SK-N-SH (cell line): Measurements from ENCODE around the gene CACYBP. TPM values are rescaled to one million over a fixed set of nuclear protein-coding genes. Genes with fewer than 3 reads are reported as not detected.

Experiments
- CTCF ChIA-PET: fragments of 300-600, 350-600 bp; formaldehyde crosslinking; extraction: SDS; loops from one replicate; lab custom pipeline; 2021; lab: Yijun Ruan, JAX
- POLR2A ChIA-PET: fragments of 350-600 bp; sonication (Branson Sonifier 250); formaldehyde crosslinking; extraction: SDS; loops from one replicate; lab custom pipeline; 2020; ENCODE audit warnings: antibody characterized with exemption, inconsistent platforms; lab: Yijun Ruan, JAX
- DNase-seq: peaks from one replicate; pipeline ENCODE4 v3.0.0; 2012
- H2AFZ ChIP-seq: fragments of 200-600 bp; sonication (generic); 2 replicates; pipeline ENCODE4 v1.8.1; 2016; ENCODE audit warnings: antibody characterized with exemption, mild to moderate bottlenecking, low read depth
- H3F3A ChIP-seq: fragments of 200-600 bp; sonication (generic); replicated peaks from 2 replicates; pipeline ENCODE3; 2016; ENCODE audit warnings: antibody characterized with exemption, mild to moderate bottlenecking; ENCODE audit not compliant: insufficient read depth
- H3K27ac ChIP-seq, 2 experiments: fragments of 200-500 bp in 1 of 2; fragments of 200-600 bp in 1 of 2; sonication (Bioruptor generic) in 1 of 2; sonication (generic), shearing (Covaris generic) in 1 of 2; 2 replicates each; pipeline versions ENCODE4 v1.5.1 to v1.6.1; 2014 to 2016; ENCODE audit warnings: low read depth in 2 of 2, inconsistent platforms in 1 of 2, low read length in 1 of 2, mild to moderate bottlenecking in 1 of 2, mixed read lengths in 1 of 2
- H3K27me3 ChIP-seq: fragments of 200-600 bp; sonication (generic), shearing (Covaris generic); 2 replicates; pipeline ENCODE4 v1.6.1; 2016; ENCODE audit warnings: mixed run types; ENCODE audit not compliant: insufficient read depth
- H3K36me3 ChIP-seq, 2 experiments: fragments of 200-500 bp in 1 of 2; fragments of 200-600 bp in 1 of 2; sonication (Bioruptor generic) in 1 of 2; sonication (generic) in 1 of 2; replicated peaks in 1 of 2; 2 replicates each; pipeline versions ENCODE3 to v1.5.1; 2014 to 2016; ENCODE audit warnings: low read length in 1 of 2, mild to moderate bottlenecking in 1 of 2; ENCODE audit not compliant: insufficient read depth in 2 of 2, control insufficient read depth in 1 of 2
- H3K4me1 ChIP-seq, 2 experiments: fragments of 200-500 bp in 1 of 2; fragments of 200-600 bp in 1 of 2; sonication (Bioruptor generic) in 1 of 2; sonication (generic), shearing (Covaris generic) in 1 of 2; 2 replicates each; pipeline versions ENCODE4 v1.5.1 to v1.6.1; 2014 to 2016; ENCODE audit warnings: low read depth in 1 of 2, low read length in 1 of 2, mixed run types in 1 of 2; ENCODE audit not compliant: insufficient read depth in 2 of 2, control insufficient read depth in 1 of 2
- H3K4me2 ChIP-seq: fragments of 200-600 bp; sonication (generic), shearing (Covaris generic); 2 replicates; pipeline ENCODE4 v1.6.1; 2017; ENCODE audit warnings: mixed run types
- H3K4me3 ChIP-seq, 2 experiments: fragments of 200-500 bp in 1 of 2; fragments of 200-600 bp in 1 of 2; sonication (Bioruptor generic) in 1 of 2; sonication (generic), shearing (Covaris generic) in 1 of 2; 2 replicates each; pipeline versions ENCODE4 v1.5.1 to v1.8.1; 2014 to 2016; ENCODE audit warnings: low read depth in 2 of 2, inconsistent platforms in 1 of 2, low read length in 1 of 2, mild to moderate bottlenecking in 1 of 2, mixed read lengths in 1 of 2, moderate library complexity in 1 of 2
- H3K79me2 ChIP-seq: fragments of 200-600 bp; sonication (generic); 2 replicates; pipeline ENCODE4 v1.8.1; 2017; ENCODE audit warnings: mild to moderate bottlenecking; ENCODE audit not compliant: insufficient read depth
- H3K9ac ChIP-seq: fragments of 200-600 bp; sonication (generic); 2 replicates; pipeline ENCODE4 v1.6.1; 2017; ENCODE audit warnings: mixed run types
- H3K9me2 ChIP-seq: fragments of 200-600 bp; sonication (generic); 2 replicates; pipeline ENCODE4 v1.6.1; 2017; ENCODE audit warnings: mixed run types
- H3K9me3 ChIP-seq: fragments of 200-600 bp; sonication (generic); 2 replicates; pipeline ENCODE4 v1.6.1; 2017; ENCODE audit warnings: mixed run types, mild to moderate bottlenecking, moderate library complexity
- H4K20me1 ChIP-seq: fragments of 200-600 bp; sonication (generic); 2 replicates; pipeline ENCODE4 v1.6.1; 2017; ENCODE audit warnings: mild to moderate bottlenecking, mixed run types; ENCODE audit not compliant: insufficient read depth
- EP300 ChIP-seq, 2 experiments: IDR thresholded peaks; 2 replicates each; pipeline versions ENCODE4 v1.4.0 to v1.6.1; 2012; ENCODE audit warnings: borderline replicate concordance in 1 of 2, low read depth in 1 of 2, low read length in 1 of 2
- EZH2phosphoT487 ChIP-seq: fragments of 200-600 bp; sonication (generic); IDR thresholded peaks from 2 replicates; pipeline ENCODE4 v1.6.1; 2017; ENCODE audit warnings: low read depth, mixed run types, mild to moderate bottlenecking, antibody characterized with exemption, moderate library complexity, borderline replicate concordance
- FOXJ3 ChIP-seq: sonication (generic); formaldehyde crosslinking; IDR thresholded peaks from 2 replicates; pipeline ENCODE4 v1.5.1; 2020; ENCODE audit warnings: mild to moderate bottlenecking, missing genetic modification reagents
- JUND ChIP-seq: IDR thresholded peaks from 2 replicates; pipeline ENCODE4 v1.4.0; 2012
- MEF2A ChIP-seq: IDR thresholded peaks from 2 replicates; pipeline ENCODE4 v1.4.0; 2012; ENCODE audit warnings: low read depth, borderline replicate concordance
- MXI1 ChIP-seq: IDR thresholded peaks from 2 replicates; pipeline ENCODE4 v1.6.1; 2012; ENCODE audit warnings: mild to moderate bottlenecking, low read depth, low read length, improper control_type of control experiment
- NFIC ChIP-seq: IDR thresholded peaks from 2 replicates; pipeline ENCODE4 v1.4.0; 2012; ENCODE audit warnings: borderline replicate concordance
- NRF1 ChIP-seq: IDR thresholded peaks from 2 replicates; pipeline ENCODE4 v1.6.1; 2012; ENCODE audit warnings: low read depth, mild to moderate bottlenecking, low read length
- RAD21 ChIP-seq: IDR thresholded peaks from 2 replicates; pipeline ENCODE4 v1.6.1; 2012; ENCODE audit warnings: mild to moderate bottlenecking, low read length
- SIN3A ChIP-seq: IDR thresholded peaks from 2 replicates; pipeline ENCODE4 v1.6.1; 2012; ENCODE audit warnings: low read depth, mild to moderate bottlenecking, low read length, moderate library complexity, borderline replicate concordance
- TAF1 ChIP-seq: IDR thresholded peaks from 2 replicates; pipeline ENCODE4 v1.6.1; 2012; ENCODE audit warnings: low read depth, mild to moderate bottlenecking, low read length, moderate library complexity, borderline replicate concordance
- YY1 ChIP-seq: IDR thresholded peaks from 2 replicates; pipeline ENCODE4 v1.4.0; 2012; ENCODE audit warnings: low read depth, mild to moderate bottlenecking
- WGBS: methylation state at CpG from one replicate; pipeline ENCODE4 v1.1.6; 2017; ENCODE audit warnings: low lambda C conversion rate; 5-methylcytosine and 5-hydroxymethylcytosine counted together
- polyA plus RNA-seq, 3 experiments: library from polyadenylated mRNA; depleted of rRNA; stranded (reverse); fragments of >200 nt; gene quantifications; 2 replicates each; pipeline ENCODE4 v1.2.3, GENCODE V29; 2012
- TF ChIP-seq, protein P1 (sequence below): IDR thresholded peaks from 2 replicates; pipeline ENCODE4 v1.4.0; 2012; ENCODE audit warnings: low read depth, borderline replicate concordance
- TF ChIP-seq, protein P2 (sequence below): IDR thresholded peaks from 2 replicates; pipeline ENCODE4 v1.4.0; 2012; ENCODE audit warnings: low read depth
- TF ChIP-seq, protein P3 (sequence below): fragments of 200-600 bp; sonication (generic); IDR thresholded peaks from 2 replicates; pipeline ENCODE4 v1.6.1; 2017; ENCODE audit warnings: antibody characterized with exemption, mild to moderate bottlenecking, moderate library complexity
- TF ChIP-seq, protein P4 (sequence below): fragments of 150-350 bp; IDR thresholded peaks from 2 replicates; pipeline ENCODE4 v1.6.1; 2016; ENCODE audit warnings: mild to moderate bottlenecking, low read depth, low read length

CACYBP gene
- polyA plus RNA-seq, 1 of the 3 experiments (the other 2 are of a cell fraction), result 56.2 TPM

DNA sequence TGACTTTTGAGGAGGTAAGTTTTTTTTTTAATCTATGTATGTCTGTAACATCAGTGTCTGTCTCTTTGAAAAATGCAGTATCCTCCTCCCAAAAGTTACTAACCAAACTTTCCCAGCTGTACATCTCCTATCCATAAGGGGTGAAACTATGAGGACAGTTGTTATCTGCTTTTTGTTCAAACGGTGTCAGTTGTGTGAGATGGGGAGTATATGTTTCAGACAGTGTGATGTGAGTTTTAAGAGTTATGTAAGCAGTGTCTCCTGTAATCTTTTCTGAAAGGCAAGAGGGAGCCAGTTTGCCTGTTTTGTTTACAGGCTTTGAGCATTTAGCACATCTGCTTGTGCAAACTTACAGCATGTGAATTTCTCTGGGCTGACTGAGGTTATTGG is 34.8 kb upstream of the CACYBP start:
- Histone ChIP-seq H4K20me1 (no peaks in the 10 kb centered on the region), H3K9ac (no peak overlapping the region), H3K9me2 (no peaks in the 10 kb centered on the region), H2AFZ (no peak overlapping the region), H3K4me1 (peaks cover 0 to 2% of the 10 kb centered on the region in 2 experiments; a peak in 2 of 4 replicates), H3K4me3 (no peak overlapping the region), H3K79me2 (no peaks in the 10 kb centered on the region), H3F3A (no peaks in the 10 kb centered on the region), H3K27me3 (no peaks in the 10 kb centered on the region), H3K4me2 (no peak overlapping the region), H3K9me3 (no peaks in the 10 kb centered on the region), H3K27ac (no peak overlapping the region), H3K36me3 (no peaks in the 10 kb centered on the region)
- WGBS, result 75% methylated on average over 1 of the region's 1 CpG
- CTCF ChIA-PET, result interaction anchor here (3.1 kb wide), 1 partner anchor 18 kb away, joined by 13 read pairs; no protein-coding TSS in a partner anchor
- TF ChIP-seq NRF1 (no peak), MEF2A (no peak), TAF1 (no peak), EP300 (IDR thresholded peaks at IDR 0.05; ENCODE audit: borderline replicate concordance in 1 of 2, low read depth in 1 of 2, low read length in 1 of 2) (no peak), RAD21 (no peak), SIN3A (no peak), MXI1 (no peak), NFIC (no peak), EZH2phosphoT487 (no peak), YY1 (no peak), FOXJ3 (CRISPR knock-in tag) (no peak), JUND (no peak)
- TF ChIP-seq, protein P1, sequence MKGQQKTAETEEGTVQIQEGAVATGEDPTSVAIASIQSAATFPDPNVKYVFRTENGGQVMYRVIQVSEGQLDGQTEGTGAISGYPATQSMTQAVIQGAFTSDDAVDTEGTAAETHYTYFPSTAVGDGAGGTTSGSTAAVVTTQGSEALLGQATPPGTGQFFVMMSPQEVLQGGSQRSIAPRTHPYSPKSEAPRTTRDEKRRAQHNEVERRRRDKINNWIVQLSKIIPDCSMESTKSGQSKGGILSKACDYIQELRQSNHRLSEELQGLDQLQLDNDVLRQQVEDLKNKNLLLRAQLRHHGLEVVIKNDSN, result no peak
- TF ChIP-seq, protein P2, sequence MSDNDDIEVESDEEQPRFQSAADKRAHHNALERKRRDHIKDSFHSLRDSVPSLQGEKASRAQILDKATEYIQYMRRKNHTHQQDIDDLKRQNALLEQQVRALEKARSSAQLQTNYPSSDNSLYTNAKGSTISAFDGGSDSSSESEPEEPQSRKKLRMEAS, result no peak
- TF ChIP-seq, protein P3, sequence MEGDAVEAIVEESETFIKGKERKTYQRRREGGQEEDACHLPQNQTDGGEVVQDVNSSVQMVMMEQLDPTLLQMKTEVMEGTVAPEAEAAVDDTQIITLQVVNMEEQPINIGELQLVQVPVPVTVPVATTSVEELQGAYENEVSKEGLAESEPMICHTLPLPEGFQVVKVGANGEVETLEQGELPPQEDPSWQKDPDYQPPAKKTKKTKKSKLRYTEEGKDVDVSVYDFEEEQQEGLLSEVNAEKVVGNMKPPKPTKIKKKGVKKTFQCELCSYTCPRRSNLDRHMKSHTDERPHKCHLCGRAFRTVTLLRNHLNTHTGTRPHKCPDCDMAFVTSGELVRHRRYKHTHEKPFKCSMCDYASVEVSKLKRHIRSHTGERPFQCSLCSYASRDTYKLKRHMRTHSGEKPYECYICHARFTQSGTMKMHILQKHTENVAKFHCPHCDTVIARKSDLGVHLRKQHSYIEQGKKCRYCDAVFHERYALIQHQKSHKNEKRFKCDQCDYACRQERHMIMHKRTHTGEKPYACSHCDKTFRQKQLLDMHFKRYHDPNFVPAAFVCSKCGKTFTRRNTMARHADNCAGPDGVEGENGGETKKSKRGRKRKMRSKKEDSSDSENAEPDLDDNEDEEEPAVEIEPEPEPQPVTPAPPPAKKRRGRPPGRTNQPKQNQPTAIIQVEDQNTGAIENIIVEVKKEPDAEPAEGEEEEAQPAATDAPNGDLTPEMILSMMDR, result no peak
- TF ChIP-seq, protein P4, sequence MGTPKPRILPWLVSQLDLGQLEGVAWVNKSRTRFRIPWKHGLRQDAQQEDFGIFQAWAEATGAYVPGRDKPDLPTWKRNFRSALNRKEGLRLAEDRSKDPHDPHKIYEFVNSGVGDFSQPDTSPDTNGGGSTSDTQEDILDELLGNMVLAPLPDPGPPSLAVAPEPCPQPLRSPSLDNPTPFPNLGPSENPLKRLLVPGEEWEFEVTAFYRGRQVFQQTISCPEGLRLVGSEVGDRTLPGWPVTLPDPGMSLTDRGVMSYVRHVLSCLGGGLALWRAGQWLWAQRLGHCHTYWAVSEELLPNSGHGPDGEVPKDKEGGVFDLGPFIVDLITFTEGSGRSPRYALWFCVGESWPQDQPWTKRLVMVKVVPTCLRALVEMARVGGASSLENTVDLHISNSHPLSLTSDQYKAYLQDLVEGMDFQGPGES, result no peak
- POLR2A ChIA-PET, result no interaction called here
- no peak for DNase-seq
